ENCODE measurements around the gene PATJ.
"Not testable (repeated sequence)": the region's sequence is repeated elsewhere in the genome, so short reads cannot be mapped to it uniquely, and the experiment has no call there.

Gene PATJ

GRCh38 chr1:61873994-61874393 lies 131.7 kb downstream of the PATJ start:
- no peak for TF ChIP-seq CTCF (IDR thresholded peaks at IDR 0.05; ENCODE audit: low read depth, low read length)

GRCh38 chr1:61875198-61875597 lies 132.9 kb downstream of the PATJ start:
- TF ChIP-seq CTCF (IDR thresholded peaks at IDR 0.05; ENCODE audit: low read depth, low read length): no peak
- no peak for DNase-seq (ENCODE audit: extremely low read depth, low read depth)

More at GRCh38 chr1:61873994-61874393, 131.7 kb downstream of the PATJ start:
- no peak for DNase-seq (ENCODE audit: extremely low read depth, low read depth)

GRCh38 chr1:61879887-61880474 lies 137.7 kb downstream of the PATJ start:
- not testable (repeated sequence) for DNase-seq (ENCODE audit: extremely low read depth, low read depth)

GRCh38 chr1:61887076-61887867 lies 145.0 kb downstream of the PATJ start:
- no peak for DNase-seq (ENCODE audit: extremely low read depth, low read depth)
- TF ChIP-seq CTCF (IDR thresholded peaks at IDR 0.05; ENCODE audit: low read depth, low read length): no peak

GRCh38 chr1:61887931-61888564 lies 145.8 kb downstream of the PATJ start:
- no peak for TF ChIP-seq CTCF (IDR thresholded peaks at IDR 0.05; ENCODE audit: low read depth, low read length)

GRCh38 chr1:61888808-61889207 lies 146.5 kb downstream of the PATJ start:
- no peak for DNase-seq (ENCODE audit: extremely low read depth, low read depth)
- TF ChIP-seq CTCF (IDR thresholded peaks at IDR 0.05; ENCODE audit: low read depth, low read length): no peak

More at GRCh38 chr1:61887931-61888564, 145.8 kb downstream of the PATJ start:
- no peak for DNase-seq (ENCODE audit: extremely low read depth, low read depth)

- not testable (repeated sequence) for DNase-seq (ENCODE audit: extremely low read depth, low read depth)
Measured at GRCh38 chr1:61890435-61890834, 148.2 kb downstream of the PATJ start.

GRCh38 chr1:61892977-61893376 lies 150.7 kb downstream of the PATJ start:
- DNase-seq (ENCODE audit: extremely low read depth, low read depth): no peak
- no peak for TF ChIP-seq CTCF (IDR thresholded peaks at IDR 0.05; ENCODE audit: low read depth, low read length)

- not testable (repeated sequence) for DNase-seq (ENCODE audit: extremely low read depth, low read depth)
Measured at GRCh38 chr1:61894296-61894695, 152.0 kb downstream of the PATJ start.

Data from AG09319 (cell line).